Neuronal stem cell (in vitro differentiated cells): Measurements from ENCODE around the gene NPR2.

Source experiments
- DNase-seq: peaks from one replicate; pipeline ENCODE4 v3.0.0-alpha.2; 2013; ENCODE audit warnings: low spot score
- H2AFZ ChIP-seq: one replicate; pipeline ENCODE4 v1.6.1; 2013; ENCODE audit warnings: mild to moderate bottlenecking, low read length, inconsistent platforms
- H2AK5ac ChIP-seq: 2 replicates; pipeline ENCODE4 v1.6.1; 2013; ENCODE audit warnings: low read depth, mild to moderate bottlenecking, inconsistent platforms, low read length, moderate library complexity, mixed read lengths
- H2BK120ac ChIP-seq: 2 replicates; pipeline ENCODE4 v1.6.1; 2013; ENCODE audit warnings: low read depth, mild to moderate bottlenecking, inconsistent platforms, low read length, moderate library complexity, mixed read lengths
- H2BK12ac ChIP-seq: one replicate; pipeline ENCODE4 v1.6.1; 2013; ENCODE audit warnings: low read length, inconsistent platforms
- H2BK15ac ChIP-seq: 2 replicates; pipeline ENCODE4 v1.6.1; 2013; ENCODE audit warnings: mild to moderate bottlenecking, low read length, inconsistent platforms, mixed read lengths
- H2BK5ac ChIP-seq: one replicate; pipeline ENCODE4 v1.6.1; 2013; ENCODE audit warnings: inconsistent platforms, mild to moderate bottlenecking, low read length, moderate library complexity
- H3K14ac ChIP-seq: one replicate; pipeline ENCODE4 v1.6.1; 2013; ENCODE audit warnings: low read length, inconsistent platforms
- H3K18ac ChIP-seq: 2 replicates; pipeline ENCODE4 v1.6.1; 2013; ENCODE audit warnings: low read length, inconsistent platforms
- H3K23ac ChIP-seq: 2 replicates; pipeline ENCODE4 v1.6.1; 2013; ENCODE audit warnings: low read depth, mild to moderate bottlenecking, mixed read lengths, low read length, inconsistent platforms; ENCODE audit not compliant: poor library complexity
- H3K27ac ChIP-seq: replicated peaks from 3 replicates; pipeline ENCODE4 v1.5.1; 2013; ENCODE audit warnings: low read length, inconsistent platforms
- H3K27me3 ChIP-seq, 3 experiments: 2 replicates each; pipeline ENCODE4 v1.6.1; 2013; ENCODE audit warnings: low read length in 3 of 3, mild to moderate bottlenecking in 2 of 3, inconsistent platforms in 1 of 3, low read depth in 1 of 3, mixed read lengths in 1 of 3, moderate library complexity in 1 of 3; ENCODE audit not compliant: control insufficient read depth in 3 of 3, insufficient read depth in 3 of 3
- H3K36me3 ChIP-seq, 2 donors: replicated peaks in 1 of 2; 2 replicates each; pipeline ENCODE4 v1.6.1; 2013; ENCODE audit warnings: low read length in 2 of 2; ENCODE audit not compliant: control insufficient read depth in 2 of 2, insufficient read depth in 2 of 2
- H3K4ac ChIP-seq: 2 replicates; pipeline ENCODE4 v1.6.1; 2013; ENCODE audit warnings: inconsistent platforms, mild to moderate bottlenecking, low read length, moderate library complexity
- H3K4me1 ChIP-seq, 2 donors: 1 replicate in 1 of 2; 2 replicates in 1 of 2; pipeline ENCODE4 v1.6.1; 2013; ENCODE audit warnings: low read length in 2 of 2, low read depth in 1 of 2; ENCODE audit not compliant: control insufficient read depth in 2 of 2, insufficient read depth in 1 of 2
- H3K4me2 ChIP-seq: one replicate; pipeline ENCODE4 v1.6.1; 2013; ENCODE audit warnings: mild to moderate bottlenecking, low read length, inconsistent platforms; ENCODE audit not compliant: insufficient read depth, poor library complexity, severe bottlenecking
- H3K4me3 ChIP-seq, 2 donors: 2 replicates each; pipeline ENCODE4 v1.5.1; 2013; ENCODE audit warnings: low read length in 2 of 2, mild to moderate bottlenecking in 2 of 2, inconsistent platforms in 1 of 2, moderate library complexity in 1 of 2
- H3K79me1 ChIP-seq: one replicate; pipeline ENCODE4 v1.6.1; 2013; ENCODE audit warnings: low read depth, mild to moderate bottlenecking, inconsistent platforms, low read length, moderate library complexity
- H3K9ac ChIP-seq: one replicate; pipeline ENCODE4 v1.6.1; 2013; ENCODE audit warnings: mild to moderate bottlenecking, low read depth, low read length, inconsistent platforms; ENCODE audit not compliant: poor library complexity
- H3K9me3 ChIP-seq, 2 donors: replicated peaks in 1 of 2; 2 replicates each; pipeline versions ENCODE3 to v1.6.1; 2013; ENCODE audit warnings: low read length in 2 of 2, mild to moderate bottlenecking in 2 of 2, inconsistent platforms in 1 of 2, low read depth in 1 of 2, mixed read lengths in 1 of 2, moderate library complexity in 1 of 2; ENCODE audit not compliant: control insufficient read depth in 2 of 2, insufficient read depth in 1 of 2
- H4K8ac ChIP-seq: one replicate; pipeline ENCODE4 v1.6.1; 2013; ENCODE audit warnings: low read depth, mild to moderate bottlenecking, inconsistent platforms, low read length, moderate library complexity
- H4K91ac ChIP-seq: one replicate; pipeline ENCODE4 v1.6.1; 2013; ENCODE audit warnings: low read length, low read depth, mild to moderate bottlenecking, inconsistent platforms; ENCODE audit not compliant: poor library complexity
- WGBS, 2 donors: extraction: QIAGEN DNeasy Blood & Tissue Kit; methylation state at CpG; one replicate each; pipeline ENCODE4 v1.1.7; 2013; ENCODE audit warnings: missing lambda C conversion rate in 2 of 2, mixed read lengths in 1 of 2; ENCODE audit not compliant: insufficient read length in 2 of 2, insufficient replicate concordance in 1 of 2; ENCODE audit errors: extremely low coverage in 2 of 2; 5-methylcytosine and 5-hydroxymethylcytosine counted together

Gene NPR2

GRCh38 chr9:35745569-35745968 lies 45.8 kb upstream of the NPR2 start:
- peaks cover 5% of the 10 kb centered on the region for H3K79me1 ChIP-seq
- H3K9ac ChIP-seq, result no peak overlapping the region
- no peak for DNase-seq
- no peak overlapping the region for H2AK5ac ChIP-seq
- no peak overlapping the region for H4K8ac ChIP-seq
- H3K23ac ChIP-seq, result no peak overlapping the region
- H2BK15ac ChIP-seq, result no peak overlapping the region
- H2AFZ ChIP-seq, result no peak overlapping the region
- no peak overlapping the region for H3K27ac ChIP-seq
- no peak overlapping the region for H3K4me3 ChIP-seq
- no CpG with 5 or more reads among the region's 1 CpG for WGBS, 2 donors
- peaks cover 19 to 23% of the 10 kb centered on the region in 2 donors for H3K4me1 ChIP-seq
- no peak overlapping the region for H3K14ac ChIP-seq
- H3K4me2 ChIP-seq, result no peak overlapping the region
- no peak overlapping the region for H2BK12ac ChIP-seq
- H2BK5ac ChIP-seq, result no peak overlapping the region
- no peak overlapping the region for H3K18ac ChIP-seq
- no peak overlapping the region for H2BK120ac ChIP-seq
- peaks cover 32 to 69% of the 10 kb centered on the region in 2 donors for H3K36me3 ChIP-seq
- no peak overlapping the region for H4K91ac ChIP-seq
- no peaks in the 10 kb centered on the region for H3K9me3 ChIP-seq
- H3K4ac ChIP-seq, result no peak overlapping the region
- H3K27me3 ChIP-seq, result no peaks in the 10 kb centered on the region

- H3K36me3 ChIP-seq, result peaks cover 35 to 70% of the 10 kb centered on the region in 2 donors
- no peaks in the 10 kb centered on the region for H3K27me3 ChIP-seq
- peak overlapping the region in 1 of 2 donors; percentile 96 for H3K4me3 ChIP-seq
- no peak overlapping the region for H3K18ac ChIP-seq
- H3K14ac ChIP-seq, result no peak overlapping the region
- H3K27ac ChIP-seq, result no peak overlapping the region
- H4K8ac ChIP-seq, result no peak overlapping the region
- no peak for DNase-seq
- peaks cover 19 to 23% of the 10 kb centered on the region in 2 donors for H3K4me1 ChIP-seq
- H2BK12ac ChIP-seq, result no peak overlapping the region
- H3K23ac ChIP-seq, result no peak overlapping the region
- no peaks in the 10 kb centered on the region for H3K9me3 ChIP-seq
- no peak overlapping the region for H2AFZ ChIP-seq
- H2BK5ac ChIP-seq, result no peak overlapping the region
- H4K91ac ChIP-seq, result no peak overlapping the region
- H2BK120ac ChIP-seq, result no peak overlapping the region
- no peak overlapping the region for H2AK5ac ChIP-seq
- H3K4me2 ChIP-seq, result peak overlapping the region; percentile 26
- WGBS, 2 donors, result no CpG with 5 or more reads among the region's 3 CpGs
- peaks cover 5% of the 10 kb centered on the region for H3K79me1 ChIP-seq
- no peak overlapping the region for H3K4ac ChIP-seq
- H2BK15ac ChIP-seq, result no peak overlapping the region
- no peak overlapping the region for H3K9ac ChIP-seq
Measured at GRCh38 chr9:35746583-35746982, 44.8 kb upstream of the NPR2 start.

GRCh38 chr9:35748242-35748857 lies 43.0 kb upstream of the NPR2 start:
- Histone ChIP-seq H3K4me3 (peak overlapping the region; percentile 87 to 96), H2BK15ac (no peak overlapping the region), H3K14ac (no peak overlapping the region), H2BK5ac (peak overlapping the region; percentile 49), H2AK5ac (no peak overlapping the region), H2BK120ac (no peak overlapping the region), H2AFZ (peak overlapping the region; percentile 96), H3K4ac (no peak overlapping the region), H3K79me1 (peaks cover 5% of the 10 kb centered on the region), H3K18ac (peak overlapping the region; percentile 29), H4K91ac (no peak overlapping the region), H3K9ac (peak overlapping the region; percentile 87), H3K9me3 (no peaks in the 10 kb centered on the region), H3K27ac (no peak overlapping the region), H3K23ac (peak overlapping the region; percentile 48), H4K8ac (no peak overlapping the region), H2BK12ac (no peak overlapping the region), H3K27me3 (no peaks in the 10 kb centered on the region), H3K4me1 (peaks cover 19 to 23% of the 10 kb centered on the region in 2 donors), H3K4me2 (peak overlapping the region; percentile 79), H3K36me3 (peaks cover 42 to 70% of the 10 kb centered on the region in 2 donors)
- no CpG with 5 or more reads among the region's 24 CpGs for WGBS, 2 donors
- DNase-seq, result no peak

GRCh38 chr9:35748858-35749514 lies 42.4 kb upstream of the NPR2 start, which contains the start of the genes GBA2 and RGP1:
Gene GBA2 (minus strand): TSS chr9:35749228. CDS start chr9:35748704, 524 bp downstream.
Gene RGP1 (plus strand): TSS chr9:35749287. CDS start chr9:35749756, 469 bp downstream.
- WGBS, 2 donors, result no CpG with 5 or more reads among the region's 69 CpGs
- peak within 1 kb of the TSS; percentile 42 for H3K27ac ChIP-seq
- H2BK5ac ChIP-seq, result peak within 1 kb of the TSS; percentile 58
- peaks cover 5% of the 10 kb centered on the region for H3K79me1 ChIP-seq
- H2BK120ac ChIP-seq, result no peak within 1 kb of the TSS
- H2BK12ac ChIP-seq, result no peak within 1 kb of the TSS
- H3K18ac ChIP-seq, result peak within 1 kb of the TSS; percentile 93
- peak; percentile 67 for DNase-seq
- peak within 1 kb of the TSS; percentile 96 for H2AFZ ChIP-seq
- H3K4ac ChIP-seq, result no peak within 1 kb of the TSS
- no peaks in the 10 kb centered on the region for H3K9me3 ChIP-seq
- H3K14ac ChIP-seq, result no peak within 1 kb of the TSS
- peaks cover 19 to 23% of the 10 kb centered on the region in 2 donors for H3K4me1 ChIP-seq
- H4K8ac ChIP-seq, result no peak within 1 kb of the TSS
- H2AK5ac ChIP-seq, result peak within 1 kb of the TSS; percentile 76
- peaks cover 42 to 70% of the 10 kb centered on the region in 2 donors for H3K36me3 ChIP-seq
- H4K91ac ChIP-seq, result no peak within 1 kb of the TSS
- peak within 1 kb of the TSS; percentile 93 for H3K4me2 ChIP-seq
- H3K4me3 ChIP-seq, result peak within 1 kb of the TSS; percentile 87 to 96
- H3K9ac ChIP-seq, result peak within 1 kb of the TSS; percentile 95
- H3K23ac ChIP-seq, result peak within 1 kb of the TSS; percentile 52
- H2BK15ac ChIP-seq, result peak within 1 kb of the TSS; percentile 45
- no peaks in the 10 kb centered on the region for H3K27me3 ChIP-seq
